Measurements from ENCODE around the gene FOXP4.

DNA sequence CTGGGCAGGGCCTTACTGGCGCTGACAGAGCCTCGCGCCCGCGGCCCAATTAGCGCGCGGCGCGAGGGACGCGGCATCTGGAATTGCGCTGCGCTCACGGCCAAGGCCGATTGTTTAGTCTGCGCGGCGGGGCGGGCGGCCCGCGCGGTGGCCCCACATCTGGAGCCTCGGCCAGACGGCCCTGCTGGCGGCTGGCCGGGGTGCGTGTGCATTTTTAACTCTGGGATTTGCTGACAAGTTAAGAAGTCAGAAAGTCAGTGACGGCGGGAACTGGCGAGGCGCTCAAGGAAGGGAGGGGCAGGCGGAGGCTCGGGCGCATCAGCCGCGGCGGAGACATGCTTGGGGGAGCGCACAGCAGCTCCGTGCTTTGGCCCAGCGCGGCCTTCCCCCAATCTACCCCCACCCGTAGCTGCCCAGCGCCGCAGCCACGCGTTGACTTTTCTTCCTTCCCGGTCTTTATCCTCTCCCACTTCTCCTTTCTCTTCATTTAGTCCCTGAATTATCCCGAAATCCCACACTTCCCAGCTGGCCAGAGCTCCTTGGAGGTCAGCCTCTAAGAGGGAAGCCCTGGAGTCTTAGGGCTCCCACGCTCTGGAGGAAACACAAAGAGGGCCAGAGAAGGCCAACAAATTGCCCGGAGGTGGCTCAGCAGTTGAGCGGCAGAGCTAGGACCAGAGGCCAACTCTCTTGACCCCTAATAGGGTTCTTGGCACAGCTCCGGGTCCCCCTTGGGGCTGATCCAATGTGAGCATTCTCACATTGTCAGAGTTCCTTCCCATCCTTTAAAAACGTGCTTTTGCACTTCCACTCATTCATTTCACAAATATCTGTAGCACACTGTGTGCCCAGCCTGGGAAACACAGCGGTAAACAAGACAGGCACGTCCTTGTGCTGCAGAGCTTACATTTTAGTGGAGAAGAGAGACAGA lies 40.8 kb upstream of the FOXP4 start:
- TF ChIP-seq, protein P1, sequence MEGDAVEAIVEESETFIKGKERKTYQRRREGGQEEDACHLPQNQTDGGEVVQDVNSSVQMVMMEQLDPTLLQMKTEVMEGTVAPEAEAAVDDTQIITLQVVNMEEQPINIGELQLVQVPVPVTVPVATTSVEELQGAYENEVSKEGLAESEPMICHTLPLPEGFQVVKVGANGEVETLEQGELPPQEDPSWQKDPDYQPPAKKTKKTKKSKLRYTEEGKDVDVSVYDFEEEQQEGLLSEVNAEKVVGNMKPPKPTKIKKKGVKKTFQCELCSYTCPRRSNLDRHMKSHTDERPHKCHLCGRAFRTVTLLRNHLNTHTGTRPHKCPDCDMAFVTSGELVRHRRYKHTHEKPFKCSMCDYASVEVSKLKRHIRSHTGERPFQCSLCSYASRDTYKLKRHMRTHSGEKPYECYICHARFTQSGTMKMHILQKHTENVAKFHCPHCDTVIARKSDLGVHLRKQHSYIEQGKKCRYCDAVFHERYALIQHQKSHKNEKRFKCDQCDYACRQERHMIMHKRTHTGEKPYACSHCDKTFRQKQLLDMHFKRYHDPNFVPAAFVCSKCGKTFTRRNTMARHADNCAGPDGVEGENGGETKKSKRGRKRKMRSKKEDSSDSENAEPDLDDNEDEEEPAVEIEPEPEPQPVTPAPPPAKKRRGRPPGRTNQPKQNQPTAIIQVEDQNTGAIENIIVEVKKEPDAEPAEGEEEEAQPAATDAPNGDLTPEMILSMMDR (IDR thresholded peaks at IDR 0.05): no peak
- TF ChIP-seq POLR2A (IDR thresholded peaks at IDR 0.05): peak in 1 of 2 donors; percentile 27

All from thyroid gland (tissue), 4 donors.